Measurements from ENCODE around the gene DYDC2.

DNA sequence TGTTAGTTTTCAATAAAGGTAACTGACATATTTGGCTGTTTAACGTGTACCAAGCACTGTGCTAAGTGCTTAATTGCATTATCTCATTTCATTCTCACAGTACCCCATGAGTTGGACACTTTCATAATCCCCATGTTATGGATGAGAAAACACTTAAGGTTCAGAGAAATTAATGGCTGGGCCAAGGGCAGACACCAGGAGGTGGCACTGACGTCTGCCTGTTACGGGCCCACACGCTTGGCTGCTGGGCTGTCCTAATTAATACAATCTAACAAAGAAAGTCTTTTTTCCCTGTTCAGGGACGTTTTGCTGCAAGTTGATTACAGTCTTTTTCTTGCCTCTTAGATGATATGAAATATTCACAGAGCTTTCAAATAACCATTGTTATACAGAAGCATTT, 16.1 kb downstream of the DYDC2 start:
- TF ChIP-seq, protein P1, sequence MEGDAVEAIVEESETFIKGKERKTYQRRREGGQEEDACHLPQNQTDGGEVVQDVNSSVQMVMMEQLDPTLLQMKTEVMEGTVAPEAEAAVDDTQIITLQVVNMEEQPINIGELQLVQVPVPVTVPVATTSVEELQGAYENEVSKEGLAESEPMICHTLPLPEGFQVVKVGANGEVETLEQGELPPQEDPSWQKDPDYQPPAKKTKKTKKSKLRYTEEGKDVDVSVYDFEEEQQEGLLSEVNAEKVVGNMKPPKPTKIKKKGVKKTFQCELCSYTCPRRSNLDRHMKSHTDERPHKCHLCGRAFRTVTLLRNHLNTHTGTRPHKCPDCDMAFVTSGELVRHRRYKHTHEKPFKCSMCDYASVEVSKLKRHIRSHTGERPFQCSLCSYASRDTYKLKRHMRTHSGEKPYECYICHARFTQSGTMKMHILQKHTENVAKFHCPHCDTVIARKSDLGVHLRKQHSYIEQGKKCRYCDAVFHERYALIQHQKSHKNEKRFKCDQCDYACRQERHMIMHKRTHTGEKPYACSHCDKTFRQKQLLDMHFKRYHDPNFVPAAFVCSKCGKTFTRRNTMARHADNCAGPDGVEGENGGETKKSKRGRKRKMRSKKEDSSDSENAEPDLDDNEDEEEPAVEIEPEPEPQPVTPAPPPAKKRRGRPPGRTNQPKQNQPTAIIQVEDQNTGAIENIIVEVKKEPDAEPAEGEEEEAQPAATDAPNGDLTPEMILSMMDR (conservative IDR thresholded peaks at IDR 0.05; ENCODE audit: low read length) = no peak
- no peak for TF ChIP-seq EZH2phosphoT487 (IDR thresholded peaks at IDR 0.05; ENCODE audit: borderline replicate concordance)

Measured in Loucy (cell line).